CD14-positive monocyte (primary cell): Measurements from ENCODE around the gene SNX22. TPM values are rescaled to one million over a fixed set of nuclear protein-coding genes. Genes with fewer than 3 reads are reported as not detected.

Experiments used
- DNase-seq, 3 donors: peaks; one replicate each; pipeline ENCODE4 v3.0.0-alpha.2; 2011 to 2022
- H2AFZ ChIP-seq: 2 replicates; pipeline ENCODE4 v1.6.0; 2012; ENCODE audit warnings: mild to moderate bottlenecking, low read depth, low read length, inconsistent platforms; ENCODE audit not compliant: insufficient read depth, poor library complexity, severe bottlenecking
- H3K27ac ChIP-seq, 2 donors: 1 replicate in 1 of 2; 2 replicates in 1 of 2; pipeline ENCODE4 v1.5.1; 2012 to 2013; ENCODE audit warnings: low read length in 2 of 2, control low read depth in 1 of 2, inconsistent platforms in 1 of 2, low read depth in 1 of 2, mild to moderate bottlenecking in 1 of 2
- H3K27me3 ChIP-seq, 2 donors: one replicate each; pipeline versions ENCODE4 v1.6.0 to v1.6.1; 2011 to 2013; ENCODE audit warnings: low read length in 2 of 2; ENCODE audit not compliant: control insufficient read depth in 2 of 2, insufficient read depth in 2 of 2
- H3K36me3 ChIP-seq, 2 donors: replicated peaks in 1 of 2; 1 replicate in 1 of 2; 2 replicates in 1 of 2; pipeline versions ENCODE4 v1.5.1 to v1.6.1; 2012 to 2013; ENCODE audit warnings: low read length in 2 of 2, control low read depth in 1 of 2, inconsistent platforms in 1 of 2, mild to moderate bottlenecking in 1 of 2; ENCODE audit not compliant: insufficient read depth in 2 of 2, control insufficient read depth in 1 of 2
- H3K4me1 ChIP-seq, 2 donors: 1 replicate in 1 of 2; 2 replicates in 1 of 2; pipeline versions ENCODE4 v1.5.1 to v1.6.1; 2012 to 2013; ENCODE audit warnings: low read length in 2 of 2, control low read depth in 1 of 2, inconsistent platforms in 1 of 2, mild to moderate bottlenecking in 1 of 2, moderate library complexity in 1 of 2; ENCODE audit not compliant: insufficient read depth in 2 of 2, control insufficient read depth in 1 of 2
- H3K4me2 ChIP-seq: replicated peaks from 2 replicates; pipeline ENCODE3; 2012; ENCODE audit warnings: low read length, moderate library complexity, mild to moderate bottlenecking; ENCODE audit not compliant: poor library complexity, severe bottlenecking; ENCODE audit errors: extremely low read depth
- H3K4me3 ChIP-seq, 3 experiments: fragments of 200-600 bp in 1 of 3; sonication (generic) in 1 of 3; replicated peaks in 1 of 3; 1 replicate in 2 of 3; 2 replicates in 1 of 3; pipeline ENCODE4 v1.5.1; 2011 to 2013; ENCODE audit warnings: low read length in 3 of 3, mild to moderate bottlenecking in 3 of 3, control low read depth in 2 of 3, low read depth in 2 of 3, inconsistent platforms in 1 of 3, moderate library complexity in 1 of 3
- H3K79me2 ChIP-seq: 2 replicates; pipeline ENCODE4 v1.6.0; 2012; ENCODE audit warnings: mild to moderate bottlenecking, control low read depth, inconsistent platforms, low read length, moderate library complexity; ENCODE audit not compliant: insufficient read depth
- H3K9ac ChIP-seq: 2 replicates; pipeline ENCODE4 v1.6.0; 2017; ENCODE audit warnings: low read length, mild to moderate bottlenecking; ENCODE audit not compliant: insufficient read depth, poor library complexity, severe bottlenecking
- H3K9me3 ChIP-seq, 2 donors: replicated peaks in 1 of 2; 1 replicate in 1 of 2; 2 replicates in 1 of 2; pipeline versions ENCODE4 v1.5.1 to v1.6.1; 2012 to 2013; ENCODE audit warnings: low read length in 2 of 2, control low read depth in 1 of 2; ENCODE audit not compliant: control insufficient read depth in 1 of 2, insufficient read depth in 1 of 2
- H4K20me1 ChIP-seq: 2 replicates; pipeline ENCODE4 v1.6.0; 2012; ENCODE audit warnings: mild to moderate bottlenecking, low read length, control low read depth, moderate library complexity; ENCODE audit not compliant: insufficient read depth
- H3K27ac Mint-ChIP-seq, 7 donors: one replicate each; pipeline ENCODE4 v1.8.0; 2020; ENCODE audit warnings: mild to moderate bottlenecking in 7 of 7, mixed read lengths in 7 of 7, moderate library complexity in 6 of 7, inconsistent platforms in 2 of 7
- H3K27me3 Mint-ChIP-seq, 3 donors: one replicate each; pipeline ENCODE4 v1.8.0; 2021 to 2022; ENCODE audit warnings: low read depth in 3 of 3, mild to moderate bottlenecking in 3 of 3, mixed read lengths in 3 of 3, moderate library complexity in 3 of 3, inconsistent platforms in 1 of 3
- H3K36me3 Mint-ChIP-seq, 2 donors: one replicate each; pipeline ENCODE4 v1.8.0; 2020; ENCODE audit warnings: mixed read lengths in 2 of 2, inconsistent platforms in 1 of 2, mild to moderate bottlenecking in 1 of 2
- H3K4me1 Mint-ChIP-seq: one replicate; pipeline ENCODE4 v1.8.0; 2020; ENCODE audit warnings: mild to moderate bottlenecking, mixed read lengths
- H3K4me3 Mint-ChIP-seq, 2 donors: one replicate each; pipeline ENCODE4 v1.8.0; 2020; ENCODE audit warnings: mild to moderate bottlenecking in 2 of 2, mixed read lengths in 2 of 2, moderate library complexity in 1 of 2
- H3K9me3 Mint-ChIP-seq, 7 donors: one replicate each; pipeline ENCODE4 v1.8.0; 2020 to 2022; ENCODE audit warnings: mixed read lengths in 7 of 7, mild to moderate bottlenecking in 6 of 7, moderate library complexity in 6 of 7, inconsistent platforms in 2 of 7
- WGBS: methylation state at CpG from one replicate; pipeline ENCODE4 v1.1.5; 2013; ENCODE audit warnings: missing lambda C conversion rate; ENCODE audit not compliant: insufficient coverage; 5-methylcytosine and 5-hydroxymethylcytosine counted together
- intact Hi-C, 2 donors: fragments of 100-400 bp; cut with micrococcal nuclease; formaldehyde crosslinking; loops; one replicate each; pipeline versions ENCODE4 v1.15.0 to v1.15.1; 2023
- polyA plus RNA-seq, 3 donors: library from polyadenylated mRNA; depleted of rRNA in 1 of 3; unstranded in 2 of 3; stranded (reverse) in 1 of 3; fragments of 300-500 nt in 2 of 3; fragments of >200 nt in 1 of 3; fragmentation: Illumina TruSeq in 2 of 3; gene quantifications; 1 replicate in 2 of 3; 2 replicates in 1 of 3; pipeline ENCODE4 v1.2.3, GENCODE V29; 2012 to 2021
- TF ChIP-seq, protein P1 (sequence below): fragments of 200-600 bp; IDR thresholded peaks from one replicate; pipeline ENCODE4 v1.8.0; 2022; ENCODE audit warnings: antibody characterized with exemption, mild to moderate bottlenecking

The SNX22 gene
- polyA plus RNA-seq, 3 donors, result 0.19 to 1.2 (median 0.80) TPM

GRCh38 chr15:64161688-64162477, 10.4 kb downstream of the SNX22 start:
- Histone ChIP-seq H3K9me3 (no peaks in the 10 kb centered on the region), H3K79me2 (peaks cover 49% of the 10 kb centered on the region), H2AFZ (peak overlapping the region; percentile 80), H3K27me3 (no peaks in the 10 kb centered on the region), H3K4me2 (peak overlapping the region; percentile 89), H3K36me3 (peaks cover 36 to 38% of the 10 kb centered on the region in 2 donors), H3K4me1 (peaks cover 29 to 37% of the 10 kb centered on the region in 2 donors), H3K4me3 (peak overlapping the region; percentile 73 to 92 (median 85)), H4K20me1 (peaks cover 55% of the 10 kb centered on the region), H3K27ac (peak overlapping the region; percentile 89 to 94), H3K9ac (peak overlapping the region; percentile 86)
- H3K4me1 Mint-ChIP-seq, result peaks cover 39% of the 10 kb centered on the region
- H3K4me3 Mint-ChIP-seq, result peak overlapping the region; percentile 94 to 96
- TF ChIP-seq, protein P1, sequence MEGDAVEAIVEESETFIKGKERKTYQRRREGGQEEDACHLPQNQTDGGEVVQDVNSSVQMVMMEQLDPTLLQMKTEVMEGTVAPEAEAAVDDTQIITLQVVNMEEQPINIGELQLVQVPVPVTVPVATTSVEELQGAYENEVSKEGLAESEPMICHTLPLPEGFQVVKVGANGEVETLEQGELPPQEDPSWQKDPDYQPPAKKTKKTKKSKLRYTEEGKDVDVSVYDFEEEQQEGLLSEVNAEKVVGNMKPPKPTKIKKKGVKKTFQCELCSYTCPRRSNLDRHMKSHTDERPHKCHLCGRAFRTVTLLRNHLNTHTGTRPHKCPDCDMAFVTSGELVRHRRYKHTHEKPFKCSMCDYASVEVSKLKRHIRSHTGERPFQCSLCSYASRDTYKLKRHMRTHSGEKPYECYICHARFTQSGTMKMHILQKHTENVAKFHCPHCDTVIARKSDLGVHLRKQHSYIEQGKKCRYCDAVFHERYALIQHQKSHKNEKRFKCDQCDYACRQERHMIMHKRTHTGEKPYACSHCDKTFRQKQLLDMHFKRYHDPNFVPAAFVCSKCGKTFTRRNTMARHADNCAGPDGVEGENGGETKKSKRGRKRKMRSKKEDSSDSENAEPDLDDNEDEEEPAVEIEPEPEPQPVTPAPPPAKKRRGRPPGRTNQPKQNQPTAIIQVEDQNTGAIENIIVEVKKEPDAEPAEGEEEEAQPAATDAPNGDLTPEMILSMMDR, result no peak
- no peaks in the 10 kb centered on the region for H3K9me3 Mint-ChIP-seq
- 86% methylated on average over 5 of the region's 12 CpGs for WGBS
- H3K27me3 Mint-ChIP-seq, result no peaks in the 10 kb centered on the region
- peaks cover 38 to 44% of the 10 kb centered on the region in 2 donors for H3K36me3 Mint-ChIP-seq
- intact Hi-C loops, result loop anchor here (2.0 to 10.0 kb wide), 5 partner anchors 67 to 300 kb away; partner anchors contain the start of genes CIAO2A (in 1 of the 2), CSNK1G1 (in 1 of the 2), SNX1 (in 1 of the 2) and TRIP4 (in 1 of the 2)
- no peak for DNase-seq
- peak overlapping the region; percentile 91 to 96 (median 94) for H3K27ac Mint-ChIP-seq

DNA sequence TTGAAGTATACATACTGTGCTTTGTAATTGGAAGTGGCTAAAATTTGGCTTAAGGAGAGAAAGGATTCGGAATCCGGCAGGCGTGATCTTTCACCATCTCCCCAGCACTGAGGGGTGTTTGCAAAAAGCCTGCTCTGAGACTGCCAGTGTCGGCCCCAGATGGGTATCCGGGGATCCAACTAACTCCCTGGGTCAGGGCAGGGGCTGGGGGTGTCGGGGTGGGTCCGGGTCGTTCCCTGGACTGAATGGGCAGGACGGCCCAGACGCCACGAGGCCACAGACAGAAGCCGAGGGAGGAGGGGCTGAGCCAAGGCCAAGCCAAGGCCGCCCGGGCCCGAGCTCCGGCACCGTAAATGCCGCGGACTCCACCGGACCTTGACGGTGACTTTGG, 10.9 kb downstream of the SNX22 start:
- Histone ChIP-seq H3K79me2 (peaks cover 49% of the 10 kb centered on the region), H3K4me2 (peak overlapping the region; percentile 89), H3K36me3 (peaks cover 30 to 32% of the 10 kb centered on the region in 2 donors), H4K20me1 (peaks cover 49% of the 10 kb centered on the region), H3K27ac (peak overlapping the region; percentile 89 to 94), H3K4me3 (peak overlapping the region; percentile 73 to 92 (median 85)), H3K9ac (peak overlapping the region; percentile 86), H3K27me3 (no peaks in the 10 kb centered on the region), H3K4me1 (peaks cover 29 to 37% of the 10 kb centered on the region in 2 donors), H3K9me3 (no peaks in the 10 kb centered on the region), H2AFZ (peak overlapping the region; percentile 80)
- Mint-ChIP-seq H3K4me3 (peak overlapping the region; percentile 94 to 96), H3K27me3 (peaks cover 0 to under 1% (median 0%) of the 10 kb centered on the region in 3 donors), H3K9me3 (no peaks in the 10 kb centered on the region), H3K36me3 (peaks cover 35 to 38% of the 10 kb centered on the region in 2 donors), H3K4me1 (peaks cover 41% of the 10 kb centered on the region), H3K27ac (peak overlapping the region; percentile 91 to 96 (median 94))
- DNase-seq, result no peak
- TF ChIP-seq, protein P1, result no peak
- 0% methylated on average over 18 of the region's 21 CpGs for WGBS
- intact Hi-C loops, result loop anchor here (2.0 to 10.0 kb wide), 5 partner anchors 68 to 300 kb away; partner anchors contain the start of genes CIAO2A (in 1 of the 2), CSNK1G1 (in 1 of the 2), SNX1 (in 1 of the 2) and TRIP4 (in 1 of the 2)
